Testis (tissue), 2 donors: ENCODE measurements around the gene DUSP18.

ENCODE experiments used
- POLR2A ChIP-seq: fragments of 450-650 bp; IDR thresholded peaks from one replicate; pipeline ENCODE4 v1.6.1; 2017; ENCODE audit warnings: antibody characterized with exemption, mild to moderate bottlenecking, moderate library complexity
- TF ChIP-seq, protein P1 (sequence below), 3 experiments: fragments of 450-650 bp in 2 of 3; fragments of 200-600 bp in 1 of 3; sonication (generic) in 1 of 3; IDR thresholded peaks; one replicate each; pipeline ENCODE4 v1.5.1; 2016 to 2019; ENCODE audit warnings: antibody characterized with exemption in 3 of 3, mild to moderate bottlenecking in 2 of 3, moderate library complexity in 1 of 3

DNA sequence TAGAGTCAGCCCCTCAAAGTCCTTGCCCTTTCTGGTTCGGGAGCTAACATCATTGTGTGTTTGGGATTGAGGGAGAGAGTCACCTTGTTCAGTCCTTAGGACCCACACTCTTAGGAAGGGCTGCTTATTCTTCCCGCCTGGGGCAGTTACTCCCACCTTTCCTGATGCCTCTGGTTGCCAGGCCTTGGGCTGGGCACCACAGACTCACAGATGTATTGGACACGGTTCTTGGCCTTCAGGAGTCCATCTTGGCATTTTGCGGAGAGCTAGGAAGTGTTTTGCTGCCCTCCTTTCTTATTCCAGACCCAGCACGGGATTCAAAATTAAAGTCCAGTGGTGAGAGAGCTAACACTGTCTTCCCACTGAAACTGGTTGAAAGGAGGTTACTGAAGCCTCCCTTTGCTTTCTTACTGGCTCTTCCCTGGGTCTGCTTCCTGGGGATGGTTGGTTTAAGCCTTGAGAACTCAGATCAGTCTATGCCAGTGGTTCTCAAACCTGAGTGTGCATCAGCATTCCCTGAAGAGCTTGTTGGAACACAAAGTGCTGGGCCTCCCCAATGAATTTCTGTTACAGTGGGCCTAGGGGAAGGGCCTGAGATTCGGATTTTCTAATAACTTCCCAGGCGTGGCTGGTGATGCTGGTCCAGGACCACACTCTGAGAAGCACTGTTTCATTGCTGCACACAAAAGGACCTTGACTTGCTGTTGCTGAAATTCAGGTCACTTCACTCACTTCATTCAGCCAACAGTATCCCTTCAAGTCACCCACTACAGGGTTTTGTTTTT lies 28.4 kb upstream of the DUSP18 start:
- TF ChIP-seq, protein P1, sequence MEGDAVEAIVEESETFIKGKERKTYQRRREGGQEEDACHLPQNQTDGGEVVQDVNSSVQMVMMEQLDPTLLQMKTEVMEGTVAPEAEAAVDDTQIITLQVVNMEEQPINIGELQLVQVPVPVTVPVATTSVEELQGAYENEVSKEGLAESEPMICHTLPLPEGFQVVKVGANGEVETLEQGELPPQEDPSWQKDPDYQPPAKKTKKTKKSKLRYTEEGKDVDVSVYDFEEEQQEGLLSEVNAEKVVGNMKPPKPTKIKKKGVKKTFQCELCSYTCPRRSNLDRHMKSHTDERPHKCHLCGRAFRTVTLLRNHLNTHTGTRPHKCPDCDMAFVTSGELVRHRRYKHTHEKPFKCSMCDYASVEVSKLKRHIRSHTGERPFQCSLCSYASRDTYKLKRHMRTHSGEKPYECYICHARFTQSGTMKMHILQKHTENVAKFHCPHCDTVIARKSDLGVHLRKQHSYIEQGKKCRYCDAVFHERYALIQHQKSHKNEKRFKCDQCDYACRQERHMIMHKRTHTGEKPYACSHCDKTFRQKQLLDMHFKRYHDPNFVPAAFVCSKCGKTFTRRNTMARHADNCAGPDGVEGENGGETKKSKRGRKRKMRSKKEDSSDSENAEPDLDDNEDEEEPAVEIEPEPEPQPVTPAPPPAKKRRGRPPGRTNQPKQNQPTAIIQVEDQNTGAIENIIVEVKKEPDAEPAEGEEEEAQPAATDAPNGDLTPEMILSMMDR (IDR thresholded peaks at IDR 0.05), result no peak
- no peak for TF ChIP-seq POLR2A
